B cell (primary cell): ENCODE data around the gene RRP36. TPM values are rescaled to one million over a fixed set of nuclear protein-coding genes. Genes with fewer than 3 reads are reported as not detected.

ENCODE experiments used
- ATAC-seq: fragments of 200-7000 bp; cut with Tn5 transposase; one replicate; pipeline ENCODE4 v1.10.0; 2021; ENCODE audit warnings: low read depth, mild to moderate bottlenecking, moderate number of reproducible peaks, moderate library complexity
- CTCF ChIA-PET: fragments of 350-600 bp; sonication (Branson Sonifier 250); formaldehyde crosslinking; loops from one replicate; lab custom pipeline; 2021; ENCODE audit warnings: antibody characterized with exemption, inconsistent platforms; lab: Charles Lee
- POLR2A ChIA-PET: fragments of 350-600 bp; sonication (Branson Sonifier 250); formaldehyde crosslinking; loops from one replicate; lab custom pipeline; 2021; ENCODE audit warnings: antibody characterized with exemption; lab: Charles Lee
- DNase-seq: peaks from one replicate; pipeline ENCODE4 v3.0.0; 2013
- H2AFZ ChIP-seq: 2 replicates; pipeline ENCODE4 v1.6.1; 2012; ENCODE audit warnings: mild to moderate bottlenecking, low read depth, low read length; ENCODE audit not compliant: insufficient read depth, poor library complexity, severe bottlenecking
- H3K27ac ChIP-seq, 2 donors: 1 replicate in 1 of 2; 2 replicates in 1 of 2; pipeline ENCODE4 v1.5.1; 2012 to 2013; ENCODE audit warnings: low read length in 2 of 2, mild to moderate bottlenecking in 2 of 2, moderate library complexity in 1 of 2
- H3K27me3 ChIP-seq, 4 experiments: fragments of 200-600 bp in 1 of 4; sonication (generic) in 1 of 4; replicated peaks in 1 of 4; 1 replicate in 2 of 4; 2 replicates in 2 of 4; pipeline versions ENCODE4 v1.6.1 to v1.7.0; 2013 to 2016; ENCODE audit warnings: low read length in 3 of 4, mild to moderate bottlenecking in 2 of 4, mixed read lengths in 1 of 4, moderate library complexity in 1 of 4; ENCODE audit not compliant: insufficient read depth in 4 of 4, control insufficient read depth in 3 of 4; ENCODE audit errors: control extremely low read depth in 1 of 4
- H3K36me3 ChIP-seq, 2 experiments: replicated peaks in 1 of 2; 1 replicate in 1 of 2; 2 replicates in 1 of 2; pipeline versions ENCODE4 v1.6.1 to v1.7.1; 2013; ENCODE audit warnings: low read length in 1 of 2; ENCODE audit not compliant: insufficient read depth in 2 of 2, control insufficient read depth in 1 of 2; ENCODE audit errors: control extremely low read depth in 1 of 2, extremely low read depth in 1 of 2
- H3K4me1 ChIP-seq, 2 donors: fragments of 200-600 bp in 1 of 2; sonication (generic) in 1 of 2; 1 replicate in 1 of 2; 2 replicates in 1 of 2; pipeline versions ENCODE4 v1.5.1 to v1.6.1; 2013 to 2017; ENCODE audit warnings: low read length in 2 of 2; ENCODE audit not compliant: control insufficient read depth in 2 of 2, insufficient read depth in 2 of 2
- H3K4me2 ChIP-seq: replicated peaks from 2 replicates; pipeline ENCODE3; 2012; ENCODE audit warnings: mild to moderate bottlenecking, low read depth, low read length; ENCODE audit not compliant: poor library complexity, severe bottlenecking
- H3K4me3 ChIP-seq, 5 experiments: fragments of 200-600 bp in 1 of 5; sonication (generic) in 1 of 5; 1 replicate in 3 of 5; 2 replicates in 2 of 5; pipeline versions ENCODE4 v1.5.1 to v1.7.0; 2011 to 2016; ENCODE audit warnings: low read length in 4 of 5, mild to moderate bottlenecking in 4 of 5, low read depth in 2 of 5, control low read depth in 1 of 5, moderate library complexity in 1 of 5; ENCODE audit not compliant: insufficient read depth in 1 of 5; ENCODE audit errors: control extremely low read depth in 1 of 5, extremely low read depth in 1 of 5
- H3K79me2 ChIP-seq: fragments of 200-600 bp; sonication (generic); one replicate; pipeline ENCODE4 v1.6.0; 2016; ENCODE audit warnings: low read length; ENCODE audit not compliant: control insufficient read depth, insufficient read depth
- H3K9ac ChIP-seq: fragments of 200-600 bp; sonication (generic); 2 replicates; pipeline ENCODE4 v1.6.1; 2017; ENCODE audit warnings: mild to moderate bottlenecking, low read length, moderate library complexity
- H3K9me3 ChIP-seq, 3 donors: one replicate each; pipeline versions ENCODE4 v1.6.1 to v1.7.1; 2013; ENCODE audit warnings: low read length in 2 of 3; ENCODE audit not compliant: control insufficient read depth in 2 of 3, insufficient read depth in 1 of 3; ENCODE audit errors: control extremely low read depth in 1 of 3
- H4K20me1 ChIP-seq: 2 replicates; pipeline ENCODE4 v1.6.0; 2012; ENCODE audit warnings: mild to moderate bottlenecking, low read length; ENCODE audit not compliant: insufficient read depth, control insufficient read depth, poor library complexity, severe bottlenecking
- H3K27ac Mint-ChIP-seq: one replicate; pipeline ENCODE4 v1.8.0; 2021; ENCODE audit warnings: mixed read lengths
- H3K27me3 Mint-ChIP-seq: one replicate; pipeline ENCODE4 v1.8.0; 2021; ENCODE audit warnings: mixed read lengths
- H3K4me1 Mint-ChIP-seq: one replicate; pipeline ENCODE4 v1.8.0; 2021; ENCODE audit warnings: mixed read lengths
- H3K4me3 Mint-ChIP-seq: one replicate; pipeline ENCODE4 v1.8.0; 2021; ENCODE audit warnings: mixed read lengths
- H3K9me3 Mint-ChIP-seq: one replicate; pipeline ENCODE4 v1.8.0; 2022; ENCODE audit warnings: mixed read lengths; ENCODE audit not compliant: insufficient read depth
- CTCF ChIP-seq: fragments of 200-600 bp; IDR thresholded peaks from one replicate; pipeline ENCODE4 v1.8.0; 2022; ENCODE audit warnings: antibody characterized with exemption, mild to moderate bottlenecking
- EZH2 ChIP-seq: IDR thresholded peaks from 2 replicates; pipeline ENCODE4 v1.6.1; 2012; ENCODE audit warnings: borderline replicate concordance, low read depth, mild to moderate bottlenecking, moderate library complexity, low read length; ENCODE audit not compliant: insufficient read depth, poor library complexity, severe bottlenecking
- WGBS: methylation state at CpG from one replicate; pipeline ENCODE4 v1.1.5; 2013; ENCODE audit warnings: missing lambda C conversion rate; ENCODE audit not compliant: insufficient coverage; 5-methylcytosine and 5-hydroxymethylcytosine counted together
- intact Hi-C: fragments of 100-400 bp; cut with micrococcal nuclease; formaldehyde crosslinking; loops from one replicate; pipeline ENCODE4 v1.10.0; 2022
- polyA plus RNA-seq: library from polyadenylated mRNA; depleted of rRNA; stranded (reverse); fragments of >200 nt; gene quantifications from 2 replicates; pipeline ENCODE4 v1.2.3, GENCODE V29; 2012
- total RNA-seq, 2 donors: library from RNA; stranded (reverse); fragments of 120-200 nt in 1 of 2; gene quantifications; 1 replicate in 1 of 2; 2 replicates in 1 of 2; pipeline versions ENCODE4 v1.2.3 to v1.2.4, GENCODE V29; 2013 to 2022

The RRP36 gene
- total and polyA plus RNA-seq, 2 donors (not counting 1 experiment from before 2014, with no cell fraction given) = 22.8 to 46.2 TPM

DNA sequence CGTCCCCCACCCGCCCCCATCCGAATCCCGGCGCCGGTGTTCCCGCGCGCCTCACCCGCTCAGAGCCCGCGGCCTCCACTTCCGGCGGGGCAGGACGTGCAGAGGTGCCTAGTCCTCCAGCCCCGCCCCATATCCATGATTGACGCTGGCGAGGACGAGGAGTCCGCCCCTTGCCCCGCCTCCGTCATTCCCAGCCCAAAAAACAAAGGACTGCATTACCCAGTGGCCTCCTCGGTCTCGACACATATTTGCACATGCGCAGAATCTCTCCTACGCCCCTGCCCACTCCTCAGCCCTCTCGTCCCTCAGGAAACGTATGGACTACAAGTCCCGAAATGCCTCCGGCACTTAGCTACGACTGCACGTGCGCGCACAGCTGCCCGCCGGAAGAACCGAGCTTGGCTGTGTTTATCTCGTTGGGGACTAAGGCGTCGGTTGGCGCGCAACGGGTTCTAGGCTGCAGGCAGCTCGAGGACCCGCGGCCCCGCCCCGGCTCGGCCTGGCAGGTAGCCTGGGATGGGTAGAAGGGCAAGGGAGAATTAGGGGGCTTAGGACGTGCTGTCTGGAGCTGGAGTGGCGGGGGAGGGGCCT lies 7.5 kb upstream of the RRP36 start, which contains the start of the genes KLHDC3 and MEA1:
TSS of gene KLHDC3 (plus strand) at position 407 of the 591 bp plus-strand sequence. CDS start 2,944 bp downstream, outside the sequence.
TSS of gene MEA1 (minus strand) at position 104 of the 591 bp plus-strand sequence. CDS start 133 bp downstream, outside the sequence.
- POLR2A ChIA-PET = interaction anchor here (0.6 to 2.5 kb wide), 12 partner anchors 9 to 1097 kb away, joined by 3 to 22 read pairs (median 6); partner anchors contain the start of genes CNPY3, CUL7, KLC4 and MRPL2
- no peaks in the 10 kb centered on the region for H3K9me3 Mint-ChIP-seq
- H3K27ac Mint-ChIP-seq = peak within 1 kb of the TSS; percentile 96
- Histone ChIP-seq H3K4me3 (peak within 1 kb of the TSS; percentile 61 to 79 (median 70)), H2AFZ (peak within 1 kb of the TSS; percentile 91), H3K79me2 (peaks cover 61% of the 10 kb centered on the region), H3K4me1 (peaks cover 20 to 23% of the 10 kb centered on the region in 2 donors), H3K9me3 (no peaks in the 10 kb centered on the region), H3K36me3 (peaks cover 0 to 44% of the 10 kb centered on the region in 2 experiments), H3K27me3 (no peaks in the 10 kb centered on the region), H3K9ac (peak within 1 kb of the TSS; percentile 73), H3K27ac (peak within 1 kb of the TSS; percentile 35 to 69), H4K20me1 (peaks cover 40% of the 10 kb centered on the region), H3K4me2 (peak within 1 kb of the TSS; percentile 89)
- TF ChIP-seq CTCF (no peak), EZH2 (no peak)
- WGBS = under 1% methylated on average over 51 of the region's 51 CpGs
- peak within 1 kb of the TSS; percentile 91 for H3K4me3 Mint-ChIP-seq
- ATAC-seq = peak; percentile 97
- peak; percentile 99 for DNase-seq
- H3K4me1 Mint-ChIP-seq = peaks cover 50% of the 10 kb centered on the region
- H3K27me3 Mint-ChIP-seq = no peaks in the 10 kb centered on the region
- CTCF ChIA-PET = interaction anchor here (0.6 to 1.9 kb wide), 9 partner anchors 30 to 466 kb away, joined by 3 to 6 read pairs (median 5); partner anchors contain the start of genes CNPY3, PPP2R5D and UBR2
- intact Hi-C loops = loop anchor here (1.0 to 5.0 kb wide), 11 partner anchors 7 to 615 kb away; partner anchors contain the start of genes ABCC10, CNPY3, CUL7 and GTPBP2
